GM23248 (cell line): ENCODE measurements around the gene EGF.

Experiments used
- EZH2 ChIP-seq: fragments of 200-600 bp; sonication (generic); IDR thresholded peaks from 2 replicates; pipeline ENCODE4 v1.6.1; 2018; ENCODE audit warnings: antibody characterized with exemption, mild to moderate bottlenecking; ENCODE audit not compliant: insufficient read depth, poor library complexity, severe bottlenecking
- EZH2phosphoT487 ChIP-seq: fragments of 200-600 bp; sonication (generic); IDR thresholded peaks from 2 replicates; pipeline ENCODE4 v1.6.1; 2018; ENCODE audit warnings: antibody characterized with exemption, moderate library complexity, mild to moderate bottlenecking, low read depth; ENCODE audit not compliant: insufficient read depth

GRCh38 chr4:110025718-110026117, 113.0 kb downstream of the EGF start:
- TF ChIP-seq EZH2 (no peak), EZH2phosphoT487 (no peak)
